ENCODE measurements around the gene NKAIN2.
A peak's percentile ranks its signal among the peaks of the same experiment; 100 is the strongest.

NKAIN2 gene

GRCh38 chr6:124203812-124204167 is 400.1 kb downstream of the NKAIN2 start:
- H3K4me3 ChIP-seq (ENCODE audit: low read depth, low read length), result no peak overlapping the region
- in situ Hi-C loops (cut with HindIII; ENCODE audit: low sequenced_read_pairs), result no loop called here
- no peak for DNase-seq (ENCODE audit: low read depth, low spot score)
- TF ChIP-seq CTCF (IDR thresholded peaks at IDR 0.05; ENCODE audit: low read depth, low read length), result no peak

GRCh38 chr6:124205921-124206320 is 402.3 kb downstream of the NKAIN2 start:
- TF ChIP-seq CTCF (IDR thresholded peaks at IDR 0.05; ENCODE audit: low read depth, low read length), result no peak
- in situ Hi-C loops (cut with HindIII; ENCODE audit: low sequenced_read_pairs), result no loop called here
- no peak for DNase-seq (ENCODE audit: low read depth, low spot score)
- no peak overlapping the region for H3K4me3 ChIP-seq (ENCODE audit: low read depth, low read length)

- DNase-seq (ENCODE audit: low read depth, low spot score), result peak; percentile 84
- in situ Hi-C loops (cut with HindIII; ENCODE audit: low sequenced_read_pairs), result no loop called here
- H3K4me3 ChIP-seq (ENCODE audit: low read depth, low read length), result no peak overlapping the region
- TF ChIP-seq CTCF (IDR thresholded peaks at IDR 0.05; ENCODE audit: low read depth, low read length), result no peak
Measured at GRCh38 chr6:124223611-124224345, 420.1 kb downstream of the NKAIN2 start.

GRCh38 chr6:124226396-124226795 is 422.7 kb downstream of the NKAIN2 start:
- in situ Hi-C loops (cut with HindIII; ENCODE audit: low sequenced_read_pairs), result no loop called here
- no peak overlapping the region for H3K4me3 ChIP-seq (ENCODE audit: low read depth, low read length)
- no peak for TF ChIP-seq CTCF (IDR thresholded peaks at IDR 0.05; ENCODE audit: low read depth, low read length)
- DNase-seq (ENCODE audit: low read depth, low spot score), result peak; percentile 88

- in situ Hi-C loops (cut with HindIII; ENCODE audit: low sequenced_read_pairs), result no loop called here
- H3K4me3 ChIP-seq (ENCODE audit: low read depth, low read length), result no peak overlapping the region
- DNase-seq (ENCODE audit: low read depth, low spot score), result no peak
- TF ChIP-seq CTCF (IDR thresholded peaks at IDR 0.05; ENCODE audit: low read depth, low read length), result no peak
Measured at GRCh38 chr6:124233221-124233620, 429.6 kb downstream of the NKAIN2 start.

GRCh38 chr6:124234801-124235200 is 431.1 kb downstream of the NKAIN2 start:
- TF ChIP-seq CTCF (IDR thresholded peaks at IDR 0.05; ENCODE audit: low read depth, low read length), result no peak
- in situ Hi-C loops (cut with HindIII; ENCODE audit: low sequenced_read_pairs), result no loop called here
- no peak for DNase-seq (ENCODE audit: low read depth, low spot score)
- H3K4me3 ChIP-seq (ENCODE audit: low read depth, low read length), result no peak overlapping the region
